Measurements from ENCODE around the gene TAF8.

DNA sequence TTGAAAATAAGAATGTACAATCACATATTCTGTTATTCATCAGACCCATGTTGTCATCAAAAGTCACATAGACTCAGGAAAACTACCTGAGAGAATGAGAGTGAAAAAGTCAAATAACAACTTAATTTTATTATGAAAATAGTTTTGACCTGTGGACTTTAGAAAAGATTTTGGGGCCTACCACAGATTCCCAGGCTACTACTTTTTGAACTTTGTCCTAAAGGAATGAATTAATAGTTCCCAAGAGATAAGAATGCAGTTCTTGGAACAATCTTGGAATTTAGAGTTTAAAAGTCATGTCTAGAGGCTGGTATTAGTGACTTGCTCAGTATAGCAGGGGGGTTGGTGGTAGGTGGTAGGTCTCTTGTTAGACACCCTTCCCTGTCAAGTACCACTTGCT, 3.3 kb downstream of the TAF8 start:
- TF ChIP-seq CTCF (IDR thresholded peaks at IDR 0.05) (no peak), POLR2AphosphoS5 (IDR thresholded peaks at IDR 0.05; ENCODE audit: low read depth, low read length) (no peak)

Data from Panc1 (cell line).